Endothelial cell of hepatic sinusoid (primary cell): Measurements from ENCODE around the gene LUZP2.

Experiments used
- in situ Hi-C: cut with HindIII; loops from 2 replicates; pipeline ENCODE4 v1.10.0; 2017; ENCODE audit warnings: low sequenced_read_pairs

Gene LUZP2

GRCh38 chr11:24708616-24709015 lies 211.8 kb downstream of the LUZP2 start:
- in situ Hi-C loops = no loop called here

DNA sequence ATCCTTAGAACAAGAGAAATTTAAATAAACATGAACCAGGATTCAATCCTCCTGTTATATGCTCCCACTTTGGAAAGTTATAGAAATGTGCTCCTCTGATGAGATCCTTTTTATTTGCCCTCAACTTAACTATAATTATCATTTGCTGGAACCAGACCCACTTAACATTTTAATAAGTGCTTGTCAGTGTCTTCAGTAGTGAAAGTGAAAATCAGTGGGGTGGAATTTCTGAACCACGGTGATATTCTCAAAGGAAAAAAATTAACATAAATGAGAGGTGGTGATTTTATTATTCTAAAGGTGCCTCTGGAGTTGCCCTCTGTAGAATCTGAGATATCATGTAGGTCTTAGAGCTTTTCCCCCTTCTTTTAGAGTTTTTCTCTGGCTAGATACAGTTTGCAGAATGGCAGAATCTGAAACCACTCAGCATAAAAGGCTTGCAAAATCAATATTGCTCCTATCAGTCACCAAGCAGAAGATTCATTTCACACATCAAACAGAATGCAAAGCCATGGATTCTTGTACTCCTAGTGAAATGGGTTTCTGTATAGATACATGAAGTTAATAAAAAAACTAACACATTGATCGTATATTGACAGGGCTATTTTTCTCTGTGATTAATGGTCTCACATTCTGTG lies 213.2 kb downstream of the LUZP2 start:
- in situ Hi-C loops = loop anchor here (5.0 kb wide), 1 partner anchor 42 kb away; no protein-coding TSS in a partner anchor

GRCh38 chr11:24714601-24715000 lies 217.7 kb downstream of the LUZP2 start:
- in situ Hi-C loops = loop anchor here (5.0 kb wide), 1 partner anchor 38 kb away; no protein-coding TSS in a partner anchor

GRCh38 chr11:24716403-24716802 lies 219.6 kb downstream of the LUZP2 start:
- in situ Hi-C loops = no loop called here

- in situ Hi-C loops = no loop called here
These were observed 226.4 kb downstream of the LUZP2 start for GRCh38 chr11:24723231-24723630.

GRCh38 chr11:24731554-24731953 lies 234.7 kb downstream of the LUZP2 start:
- in situ Hi-C loops = no loop called here

- in situ Hi-C loops = no loop called here
These were observed 237.9 kb downstream of the LUZP2 start for GRCh38 chr11:24734742-24735237.

GRCh38 chr11:24738972-24739371 lies 242.1 kb downstream of the LUZP2 start:
- in situ Hi-C loops = no loop called here

DNA sequence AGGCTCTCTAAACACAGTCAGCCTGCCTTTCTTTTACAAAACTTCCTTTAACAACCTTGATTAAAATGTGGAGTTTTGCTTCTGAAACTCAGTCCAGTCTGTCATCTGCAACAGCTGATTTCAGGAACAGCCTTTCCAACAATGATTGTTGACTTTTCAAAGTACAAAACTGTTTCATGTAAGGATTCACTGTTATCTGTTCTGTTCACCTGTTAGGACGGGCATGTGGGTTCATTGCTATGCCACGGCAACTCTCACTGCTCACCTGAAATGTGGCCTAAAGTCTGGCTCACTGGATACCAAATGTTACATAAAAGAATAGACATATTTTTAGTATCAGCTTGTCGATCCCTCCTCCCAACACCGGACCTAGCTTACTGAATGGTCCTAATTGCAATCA lies 242.8 kb downstream of the LUZP2 start:
- in situ Hi-C loops = no loop called here

DNA sequence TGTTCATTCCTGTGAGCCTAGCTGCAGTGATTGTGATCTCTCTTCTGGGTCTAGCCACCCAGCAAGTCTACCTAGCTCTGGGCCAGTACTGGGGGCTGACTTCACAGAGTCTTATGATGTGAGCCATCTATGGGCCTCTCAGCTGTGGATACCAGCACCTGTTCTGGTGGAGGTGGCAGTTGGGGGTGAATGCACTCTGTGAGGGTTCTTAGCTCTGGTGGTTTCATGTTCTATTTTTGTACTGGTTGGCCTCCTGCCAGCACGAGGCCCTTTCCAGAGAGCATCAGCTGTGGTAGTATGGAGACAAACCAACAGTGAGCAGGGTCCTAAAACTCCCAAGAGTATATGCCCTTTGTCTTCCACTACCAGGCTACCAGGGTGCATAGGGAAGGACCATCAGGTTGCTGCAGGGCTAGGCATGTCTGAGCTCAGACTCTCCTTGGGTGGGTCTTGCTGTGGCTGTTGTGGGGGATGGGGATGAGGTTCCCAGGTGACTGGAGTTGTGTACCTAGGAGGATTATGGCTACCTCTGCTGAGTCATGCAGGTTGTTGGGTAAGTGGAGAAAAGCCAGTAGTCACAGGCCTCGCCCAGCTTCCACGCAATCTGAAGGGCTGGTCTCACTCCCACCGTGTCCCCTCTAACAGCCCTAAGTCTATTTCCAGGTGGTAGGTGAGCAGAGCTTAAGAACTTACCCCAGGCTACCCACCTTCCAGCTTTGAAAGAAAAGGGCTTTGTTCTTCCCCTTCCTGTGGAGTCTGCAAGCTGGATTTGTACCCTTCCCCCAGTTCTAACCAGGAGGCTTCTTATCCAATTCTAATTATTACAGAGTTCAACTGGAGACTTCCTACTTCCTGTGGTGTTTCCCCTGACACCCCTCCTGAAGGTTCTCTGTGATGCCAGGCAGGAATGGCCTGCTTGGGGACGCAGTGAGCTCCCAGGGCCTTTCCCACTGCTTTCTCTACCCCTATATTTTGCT lies 250.7 kb downstream of the LUZP2 start:
- in situ Hi-C loops = no loop called here

DNA sequence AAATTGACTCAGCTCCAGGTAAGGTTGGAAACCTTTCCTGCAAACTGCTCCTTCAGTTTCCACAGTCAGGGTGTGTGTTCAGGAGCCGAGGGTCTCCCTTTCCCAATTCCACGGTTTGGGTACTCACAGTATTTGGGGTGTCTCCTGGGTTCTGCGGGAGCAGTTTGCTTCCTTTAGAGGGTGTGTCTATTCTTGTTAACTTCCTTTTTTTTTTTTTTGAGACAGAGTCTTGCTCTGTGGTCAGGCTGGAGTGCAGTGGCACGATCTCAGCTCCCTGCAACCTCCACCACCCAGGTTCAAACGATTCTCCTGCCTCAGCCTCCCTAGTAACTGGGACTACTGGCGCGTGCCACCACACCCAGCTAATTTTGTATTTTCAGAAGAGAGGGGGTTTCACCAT lies 251.4 kb downstream of the LUZP2 start:
- in situ Hi-C loops = no loop called here

DNA sequence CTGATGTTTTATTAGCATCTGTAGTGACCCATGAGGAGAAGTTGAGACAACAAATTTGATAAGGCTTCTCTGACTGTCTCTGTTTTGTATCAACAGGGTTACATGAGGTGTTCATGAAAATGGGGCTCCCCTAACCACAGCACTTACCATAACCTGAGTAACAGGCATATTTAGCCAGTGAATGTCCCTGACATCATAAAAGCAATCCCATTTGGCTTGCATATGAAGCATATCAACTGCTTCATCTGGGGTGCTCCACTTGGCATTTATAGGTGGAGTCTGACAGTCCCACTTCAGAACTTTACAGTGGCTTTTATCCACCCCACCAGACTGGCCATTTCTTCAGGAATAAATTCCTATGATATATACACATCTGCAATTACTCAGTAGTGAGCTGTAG lies 257.6 kb downstream of the LUZP2 start:
- in situ Hi-C loops = loop anchor here (5.0 kb wide), 1 partner anchor 42 kb away; no protein-coding TSS in a partner anchor

DNA sequence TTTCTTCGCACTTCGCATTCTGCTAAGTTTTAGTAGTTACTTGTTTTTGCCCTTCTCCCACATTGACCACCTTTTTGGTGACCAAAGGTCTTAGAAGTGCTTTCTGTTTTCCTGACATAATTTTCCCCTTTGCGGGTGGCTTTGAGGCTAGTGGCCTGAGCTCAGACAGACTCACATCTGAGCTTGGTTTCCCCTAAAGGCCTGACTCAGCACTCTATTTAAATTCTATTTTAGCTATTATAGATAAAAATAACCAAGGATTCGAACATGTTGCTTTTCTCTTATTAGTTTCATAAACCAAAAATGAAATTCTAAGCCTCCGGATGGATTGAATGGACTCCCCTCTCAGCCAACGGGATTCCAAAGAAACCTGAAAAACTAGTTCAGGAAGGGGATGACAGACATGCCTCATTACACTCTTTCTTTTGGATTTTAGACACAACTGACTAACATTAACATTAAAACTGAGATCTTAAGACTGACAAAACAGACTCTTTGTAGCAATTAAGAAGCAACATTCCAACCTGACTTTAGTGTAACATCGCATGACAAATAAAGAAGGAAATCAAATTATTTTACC lies 258.5 kb downstream of the LUZP2 start:
- in situ Hi-C loops = no loop called here

- in situ Hi-C loops = no loop called here
These were observed 262.9 kb downstream of the LUZP2 start for GRCh38 chr11:24759742-24760141.

- in situ Hi-C loops = no loop called here
These were observed 263.8 kb downstream of the LUZP2 start for GRCh38 chr11:24760681-24761080.

DNA sequence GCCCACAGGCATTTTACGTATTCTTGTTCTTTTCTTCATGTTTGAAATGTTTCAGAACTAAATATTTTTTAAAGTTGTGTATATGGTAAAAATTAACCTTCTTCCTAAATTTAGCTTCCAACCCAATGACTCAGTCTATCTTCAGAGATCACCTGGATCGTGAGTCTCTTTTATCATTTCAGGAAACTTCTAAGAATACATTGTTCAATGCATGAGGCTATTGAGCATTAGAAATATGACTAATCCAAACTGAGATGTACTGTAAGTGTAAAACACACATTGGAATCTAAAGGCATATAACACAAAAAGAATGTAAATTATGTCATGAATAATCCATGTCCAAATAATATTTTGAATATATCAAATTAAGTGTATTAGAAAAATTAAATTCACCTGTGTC lies 265.2 kb downstream of the LUZP2 start:
- in situ Hi-C loops = no loop called here

DNA sequence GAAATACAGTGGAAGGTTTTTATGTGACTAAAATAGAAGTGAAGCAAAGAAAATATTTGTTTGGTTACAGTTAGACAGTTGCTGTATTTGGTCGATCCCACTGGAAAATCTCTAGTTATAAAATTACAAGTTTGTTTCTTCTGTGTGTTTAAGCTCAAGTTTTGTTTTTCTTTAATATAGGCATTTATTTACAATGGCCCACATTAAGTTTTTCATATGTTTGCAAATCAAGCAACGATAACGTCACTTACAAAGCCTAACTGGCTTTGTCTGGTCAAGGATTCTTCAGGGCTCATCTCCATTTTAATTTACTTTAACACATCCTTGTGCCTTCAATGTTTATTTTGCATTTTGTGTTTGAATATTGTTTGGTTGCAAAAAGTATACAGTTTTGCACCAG lies 270.6 kb downstream of the LUZP2 start:
- in situ Hi-C loops = no loop called here

DNA sequence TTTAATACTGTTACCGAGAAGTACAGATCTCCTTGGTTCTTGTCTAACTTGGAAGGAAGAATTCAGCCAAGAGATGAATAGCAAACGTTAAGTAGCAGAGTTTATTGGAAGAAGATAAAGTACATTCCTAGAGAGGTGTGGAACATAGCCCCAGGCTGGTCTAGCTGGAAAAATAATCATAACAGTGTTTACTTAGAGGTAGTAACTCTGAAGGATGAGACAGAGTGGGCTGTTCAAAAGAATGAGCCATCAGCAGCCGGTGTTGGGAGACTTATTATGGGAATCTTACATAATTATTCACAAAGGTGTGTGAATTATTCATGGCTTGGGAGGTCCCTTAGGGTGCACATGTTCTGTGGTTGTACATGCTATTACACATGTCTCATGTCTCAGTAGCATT lies 276.5 kb downstream of the LUZP2 start:
- in situ Hi-C loops = no loop called here

GRCh38 chr11:24779791-24780190 lies 282.9 kb downstream of the LUZP2 start:
- in situ Hi-C loops = no loop called here

DNA sequence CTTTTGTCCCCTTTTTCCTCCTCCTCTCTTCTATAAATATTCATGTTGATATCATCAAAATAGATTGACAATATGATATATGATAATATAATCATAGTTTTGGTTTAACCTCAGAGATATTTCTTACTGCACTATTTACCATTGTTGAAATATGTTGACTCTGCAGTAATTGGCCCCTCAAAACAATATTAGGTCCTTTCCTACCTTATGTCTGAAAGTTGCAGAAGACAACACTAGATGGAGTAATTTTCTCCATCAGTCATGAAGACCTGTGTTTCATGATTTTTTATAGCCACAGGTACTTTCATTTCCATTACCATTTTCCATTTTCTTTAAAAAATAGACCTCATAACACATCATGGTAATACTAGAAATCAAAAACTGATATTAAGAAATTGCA lies 284.4 kb downstream of the LUZP2 start:
- in situ Hi-C loops = no loop called here

- in situ Hi-C loops = no loop called here
These were observed 296.6 kb downstream of the LUZP2 start for GRCh38 chr11:24793479-24793878.
